COLO668 (cell line): Measurements from ENCODE around the gene C6orf120.

ENCODE experiments used
- DNase-seq: peaks from one replicate; lab custom pipeline; 2025; ENCODE audit not compliant: unreplicated experiment; lab: John Stamatoyannopoulos, UW

The C6orf120 gene

DNA sequence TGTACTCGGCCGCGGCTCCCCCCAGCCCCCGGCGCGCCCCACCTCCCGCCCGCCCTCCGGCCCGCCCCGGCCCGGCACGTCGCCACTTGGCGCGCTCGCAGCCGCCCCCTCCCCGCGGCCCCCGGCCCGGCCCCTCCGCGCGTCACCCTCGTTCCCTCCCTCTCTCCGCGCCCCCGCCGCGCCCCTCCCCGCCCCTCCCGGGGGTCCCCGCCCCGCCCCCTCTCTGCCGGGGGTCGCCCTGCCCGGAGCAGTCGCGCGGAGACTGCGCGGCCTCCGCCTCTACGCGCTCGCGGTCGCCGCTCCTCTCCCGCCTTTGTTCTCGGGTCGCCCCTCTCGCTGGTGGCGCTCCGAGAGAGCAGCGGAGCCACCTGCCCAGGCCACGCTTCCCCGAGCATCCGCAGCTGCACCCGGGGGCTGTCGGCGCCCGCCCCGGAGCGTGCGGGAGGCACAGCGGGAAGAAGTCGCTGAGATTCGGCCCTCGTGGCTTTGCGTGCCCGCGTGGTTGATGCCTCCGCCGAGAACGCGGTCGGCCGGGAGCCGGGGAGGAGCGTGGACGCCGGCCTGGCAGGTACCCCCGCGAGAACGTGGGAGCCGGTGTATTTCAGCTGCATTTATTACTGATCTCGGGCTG lies 22.7 kb downstream of the C6orf120 start, which contains the start of gene PHF10:
PHF10 (minus strand) TSS at position 7 of the 631 bp plus-strand sequence. CDS start 569 bp downstream, outside the sequence.
- DNase-seq, result peak; percentile 70

GRCh38 chr6:169725125-169726048 lies 23.5 kb downstream of the C6orf120 start:
- peak; percentile 19 for DNase-seq

DNA sequence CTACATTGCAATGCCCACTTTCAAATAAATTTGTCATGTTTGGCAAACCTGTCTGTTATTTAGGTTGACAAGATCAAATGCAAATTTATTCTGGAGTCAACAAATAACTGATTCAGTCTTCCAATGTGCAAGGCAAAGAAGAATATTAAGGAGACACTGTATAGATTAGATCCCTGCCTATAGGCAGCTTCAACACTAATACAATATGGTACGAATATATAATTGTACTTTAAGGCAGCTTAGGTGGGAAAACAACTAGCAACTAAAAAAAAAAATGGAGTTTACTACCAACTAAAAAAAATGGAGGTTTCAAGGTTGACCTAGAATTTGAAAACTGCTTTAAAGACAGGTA lies 24.1 kb downstream of the C6orf120 start:
- DNase-seq, result no peak

DNA sequence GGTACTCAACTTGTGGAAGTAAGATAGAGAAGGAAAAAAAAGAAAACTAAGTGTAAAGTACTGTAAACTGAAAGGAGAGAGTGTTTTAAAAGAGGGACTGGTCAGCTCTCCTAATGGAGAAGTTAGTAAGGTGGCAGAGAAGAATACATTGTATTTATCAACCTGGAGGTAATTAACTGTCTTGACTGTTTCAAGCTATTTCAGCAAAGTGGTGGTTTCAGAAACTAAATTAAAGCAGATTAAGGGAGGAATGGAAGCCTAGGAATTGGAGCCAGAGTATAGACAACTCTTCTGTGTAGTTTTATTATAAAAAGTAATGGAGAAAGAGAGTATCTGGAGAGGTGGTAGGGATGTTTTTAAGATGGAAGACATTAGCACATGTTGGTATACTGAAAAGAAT lies 25.0 kb downstream of the C6orf120 start:
- DNase-seq, result no peak

GRCh38 chr6:169729961-169730360 lies 28.0 kb downstream of the C6orf120 start:
- DNase-seq, result no peak

GRCh38 chr6:169738204-169738975 lies 36.5 kb downstream of the C6orf120 start:
- DNase-seq, result no peak

GRCh38 chr6:169738976-169739529 lies 37.1 kb downstream of the C6orf120 start:
- no peak for DNase-seq

GRCh38 chr6:169741344-169741743 lies 39.4 kb downstream of the C6orf120 start:
- no peak for DNase-seq

- no peak for DNase-seq
Measured at GRCh38 chr6:169745405-169745804, 43.5 kb downstream of the C6orf120 start.

- no peak for DNase-seq
Measured at GRCh38 chr6:169746556-169746955, 44.6 kb downstream of the C6orf120 start.

GRCh38 chr6:169751242-169752073 lies 49.5 kb downstream of the C6orf120 start, which contains the start of the genes DYNLT2 and ERMARD:
Gene DYNLT2, minus strand, starts transcription at chr6:169751572. Its CDS starts 114 bp downstream, at chr6:169751458.
Gene ERMARD, plus strand, starts transcription at chr6:169751622. Its CDS starts 36 bp downstream, at chr6:169751658.
- peak; percentile 93 for DNase-seq

DNA sequence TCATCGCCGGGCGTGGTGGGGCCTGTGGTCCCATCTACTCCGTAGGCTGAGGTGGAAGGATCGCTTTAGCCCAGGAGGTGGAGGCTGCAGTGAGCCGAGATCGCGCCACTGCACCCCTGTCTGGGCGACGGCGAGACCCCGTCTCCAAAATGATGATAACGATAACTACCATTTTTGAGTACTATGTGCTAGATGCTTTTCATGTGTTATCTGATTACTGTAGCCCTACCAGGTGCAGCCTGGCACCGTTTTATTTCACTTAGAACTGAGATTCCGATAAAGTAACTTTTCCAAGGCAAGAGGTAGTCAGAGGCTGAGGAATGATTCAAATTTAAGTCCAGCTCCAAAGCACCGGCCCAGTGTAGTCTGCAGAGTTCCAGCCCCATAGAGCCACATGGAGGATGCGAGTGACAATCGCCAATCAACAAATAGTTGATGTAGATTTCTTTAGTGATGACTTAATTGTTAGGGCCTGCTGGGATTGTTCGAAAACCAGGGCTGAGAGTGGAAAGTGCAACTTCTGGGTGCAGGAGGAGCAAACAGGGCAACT lies 50.2 kb downstream of the C6orf120 start:
- no peak for DNase-seq
